ENCODE results near the gene LGR6. TPM values are rescaled to one million over a fixed set of nuclear protein-coding genes. Genes with fewer than 3 reads are reported as not detected.
"Not testable (repeated sequence)": the region's sequence is repeated elsewhere in the genome, so short reads cannot be mapped to it uniquely, and the experiment has no call there.

The LGR6 gene
- total RNA-seq, 2 experiments from 2014 or later, result 0.08 TPM; not detected in 1

- H3K4me3 Mint-ChIP-seq; H3K27ac Mint-ChIP-seq; H3K36me3 Mint-ChIP-seq (ENCODE audit: low read depth); H3K27me3 Mint-ChIP-seq; POLR2A ChIA-PET; H3K9me3 Mint-ChIP-seq; CTCF ChIA-PET; DNase-seq: not testable (repeated sequence)
- H3K4me1 Mint-ChIP-seq, result peaks cover 19% of the 10 kb centered on the region
Measured at GRCh38 chr1:202352583-202353197, 159.1 kb downstream of the LGR6 start.

DNA sequence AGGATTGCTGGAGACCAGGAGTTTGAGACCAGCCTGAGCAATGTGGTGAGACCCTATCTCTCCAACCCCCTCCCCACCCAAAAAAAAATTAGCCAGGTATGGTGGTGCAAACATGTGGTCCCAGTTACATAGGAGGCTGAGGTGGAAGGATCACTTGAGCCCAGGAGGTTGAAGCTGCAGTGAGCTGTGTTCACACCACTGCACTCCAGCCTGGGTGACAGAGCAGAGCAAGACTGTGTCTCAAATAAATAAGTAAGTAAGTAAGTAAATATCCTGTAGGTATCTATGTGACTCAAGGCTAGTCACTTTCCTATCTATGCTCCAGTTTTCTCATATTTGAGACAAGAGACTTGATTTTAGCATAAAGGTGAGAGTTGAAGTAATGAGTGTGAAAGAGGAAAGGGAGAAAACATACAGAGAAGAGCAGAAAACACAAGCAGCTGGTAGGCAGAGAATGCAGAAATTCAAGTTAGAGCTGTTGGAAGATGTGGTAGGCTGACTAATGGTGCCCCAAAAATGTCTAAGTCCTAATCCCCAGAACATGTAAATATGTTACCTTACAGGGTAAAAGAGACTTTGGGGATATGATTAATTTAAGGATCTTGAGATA, 162.4 kb downstream of the LGR6 start:
- H3K9me3 Mint-ChIP-seq, result no peaks in the 10 kb centered on the region
- H3K27me3 Mint-ChIP-seq, result no peaks in the 10 kb centered on the region
- H3K4me1 Mint-ChIP-seq, result peaks cover 2% of the 10 kb centered on the region
- H3K36me3 Mint-ChIP-seq (ENCODE audit: low read depth), result peaks cover 2% of the 10 kb centered on the region
- ChIA-PET POLR2A (no interaction called here), CTCF (no interaction called here)
- no peak overlapping the region for H3K4me3 Mint-ChIP-seq
- no peak overlapping the region for H3K27ac Mint-ChIP-seq
- no peak for DNase-seq

DNA sequence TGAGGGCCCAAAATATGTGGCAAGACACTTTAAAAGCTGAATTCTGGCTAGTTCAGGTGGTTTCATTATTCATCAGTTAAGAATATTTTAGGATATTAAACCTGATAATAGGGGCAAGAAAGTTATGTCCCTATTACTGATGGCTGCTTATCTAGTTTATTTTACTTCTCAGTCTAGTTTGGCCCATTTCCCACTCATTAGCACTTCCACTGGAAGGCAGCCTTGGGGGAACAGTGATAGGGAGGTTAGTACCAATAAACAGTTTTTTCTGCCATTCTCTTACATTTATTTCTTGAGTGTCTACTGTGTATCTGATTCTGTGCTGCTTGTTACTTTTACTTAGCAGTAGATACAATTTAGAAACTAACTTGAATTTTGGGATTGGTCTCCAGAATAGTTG, 163.9 kb downstream of the LGR6 start:
- Mint-ChIP-seq H3K4me3 (no peak overlapping the region), H3K27me3 (no peaks in the 10 kb centered on the region), H3K27ac (no peak overlapping the region), H3K9me3 (no peaks in the 10 kb centered on the region), H3K36me3 (ENCODE audit: low read depth) (peaks cover 2% of the 10 kb centered on the region), H3K4me1 (no peaks in the 10 kb centered on the region)
- ChIA-PET POLR2A (no interaction called here), CTCF (no interaction called here)
- DNase-seq, result no peak

DNA sequence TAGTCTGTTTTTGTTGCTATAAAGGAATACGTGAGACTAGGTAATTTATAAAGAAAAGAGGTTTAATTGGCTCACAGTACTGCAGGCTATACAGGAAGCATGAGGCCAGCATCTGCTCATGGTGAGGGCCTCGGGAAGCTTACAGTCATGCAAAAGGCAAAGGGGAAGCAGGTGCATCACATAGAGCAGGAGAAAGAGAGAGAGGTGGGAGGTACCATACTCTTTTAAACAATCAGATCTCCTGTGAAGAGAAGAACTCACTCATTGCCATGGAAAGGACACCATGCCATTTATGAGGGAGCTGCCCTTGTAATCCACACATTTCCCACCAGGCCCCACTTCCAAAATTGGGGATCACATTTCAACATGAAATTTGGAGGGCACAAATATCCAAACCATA, 167.6 kb downstream of the LGR6 start:
- no peak overlapping the region for H3K4me3 Mint-ChIP-seq
- H3K27ac Mint-ChIP-seq, result no peak overlapping the region
- H3K36me3 Mint-ChIP-seq (ENCODE audit: low read depth), result no peaks in the 10 kb centered on the region
- H3K4me1 Mint-ChIP-seq, result no peaks in the 10 kb centered on the region
- ChIA-PET POLR2A (no interaction called here), CTCF (interaction anchor here (1.2 kb wide), 1 partner anchor 12 kb away, joined by 4 read pairs; no protein-coding TSS in a partner anchor)
- no peaks in the 10 kb centered on the region for H3K27me3 Mint-ChIP-seq
- no peaks in the 10 kb centered on the region for H3K9me3 Mint-ChIP-seq
- DNase-seq, result no peak

DNA sequence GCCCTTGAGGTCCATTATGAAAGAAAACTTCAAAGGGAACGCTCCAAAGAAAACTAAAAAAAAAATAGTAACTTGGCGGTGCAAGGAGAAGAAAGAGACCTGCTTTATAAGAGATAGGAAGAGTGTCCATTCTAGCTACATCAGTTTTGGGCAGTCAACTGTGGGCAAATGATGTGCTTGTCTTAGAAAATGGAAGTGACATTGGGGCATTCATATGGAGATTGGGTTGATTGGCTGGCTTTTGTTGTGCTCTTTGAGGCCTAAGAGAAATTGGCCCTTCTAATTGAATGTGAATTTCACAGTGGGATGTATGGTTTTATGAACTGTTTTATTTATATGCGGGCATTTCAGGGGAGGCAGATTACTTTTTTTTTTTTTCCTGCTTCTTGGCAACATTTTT, 168.1 kb downstream of the LGR6 start:
- no peaks in the 10 kb centered on the region for H3K27me3 Mint-ChIP-seq
- CTCF ChIA-PET, result no interaction called here
- H3K27ac Mint-ChIP-seq, result no peak overlapping the region
- POLR2A ChIA-PET, result no interaction called here
- H3K4me3 Mint-ChIP-seq, result no peak overlapping the region
- H3K4me1 Mint-ChIP-seq, result no peaks in the 10 kb centered on the region
- no peaks in the 10 kb centered on the region for H3K9me3 Mint-ChIP-seq
- DNase-seq, result no peak
- H3K36me3 Mint-ChIP-seq (ENCODE audit: low read depth), result no peaks in the 10 kb centered on the region

DNA sequence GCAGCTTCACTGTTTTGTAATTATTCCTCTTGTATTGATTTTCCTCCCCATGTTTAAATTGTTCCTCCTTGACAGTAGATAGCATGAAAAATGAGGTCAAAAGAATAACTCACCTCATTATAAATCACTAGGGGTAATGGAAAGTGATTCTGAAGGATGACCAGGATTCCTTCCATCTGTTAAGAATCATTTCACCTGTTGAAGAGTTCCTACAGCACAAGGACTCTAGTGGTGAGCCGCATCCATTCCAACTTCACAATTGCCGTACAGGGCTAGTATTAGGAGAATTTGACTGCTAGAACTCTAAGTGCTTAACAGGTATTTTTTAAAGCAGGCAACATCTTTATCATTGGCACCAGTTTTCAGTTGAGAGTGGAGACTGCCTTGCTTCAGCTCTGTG, 168.6 kb downstream of the LGR6 start:
- no peak for DNase-seq
- Mint-ChIP-seq H3K4me3 (no peak overlapping the region), H3K4me1 (no peaks in the 10 kb centered on the region), H3K36me3 (ENCODE audit: low read depth) (no peaks in the 10 kb centered on the region), H3K27ac (no peak overlapping the region), H3K9me3 (no peaks in the 10 kb centered on the region), H3K27me3 (no peaks in the 10 kb centered on the region)
- POLR2A ChIA-PET, result no interaction called here
- CTCF ChIA-PET, result no interaction called here

- no peak overlapping the region for H3K27ac Mint-ChIP-seq
- ChIA-PET CTCF (no interaction called here), POLR2A (no interaction called here)
- no peak for DNase-seq
- no peaks in the 10 kb centered on the region for H3K4me1 Mint-ChIP-seq
- no peaks in the 10 kb centered on the region for H3K36me3 Mint-ChIP-seq (ENCODE audit: low read depth)
- H3K27me3 Mint-ChIP-seq, result no peaks in the 10 kb centered on the region
- no peak overlapping the region for H3K4me3 Mint-ChIP-seq
- H3K9me3 Mint-ChIP-seq, result no peaks in the 10 kb centered on the region
Measured at GRCh38 chr1:202365092-202365815, 171.7 kb downstream of the LGR6 start.

- no peaks in the 10 kb centered on the region for H3K4me1 Mint-ChIP-seq
- no peaks in the 10 kb centered on the region for H3K36me3 Mint-ChIP-seq (ENCODE audit: low read depth)
- H3K4me3 Mint-ChIP-seq, result no peak overlapping the region
- DNase-seq, result no peak
- no peaks in the 10 kb centered on the region for H3K27me3 Mint-ChIP-seq
- ChIA-PET POLR2A (no interaction called here), CTCF (interaction anchor here (0.6 kb wide), 1 partner anchor 212 kb away, joined by 3 read pairs; no protein-coding TSS in a partner anchor)
- no peak overlapping the region for H3K27ac Mint-ChIP-seq
- H3K9me3 Mint-ChIP-seq, result no peaks in the 10 kb centered on the region
Measured at GRCh38 chr1:202367271-202367670, 173.7 kb downstream of the LGR6 start.

Other genes starting within 250 kb of the LGR6 start
- gene LMOD1, start 247.3 kb upstream of the LGR6 start, total RNA-seq, result not detected
- gene TIMM17A, start 238.3 kb upstream of the LGR6 start, total RNA-seq, result 10 to 100 TPM; 42.5 to 44.8 TPM
- gene RNPEP, start 211.2 kb upstream of the LGR6 start, total RNA-seq, result 10 to 100 TPM; 38.5 to 41.1 TPM
- gene ELF3, start 183.2 kb upstream of the LGR6 start, total RNA-seq, result under 1 TPM; 0.30 to 0.38 TPM
- gene GPR37L1, start 70.9 kb upstream of the LGR6 start, total RNA-seq, result not detected
- 10 to 100 TPM; 62.4 to 63.8 TPM for gene ARL8A, start 49.1 kb upstream of the LGR6 start, total RNA-seq
- gene PTPN7, start 33.2 kb upstream of the LGR6 start, total RNA-seq, result 100 to 1,000 TPM; 228 to 231 TPM
- 10 to 100 TPM; 76.1 to 82.8 TPM for gene UBE2T, start 148.1 kb downstream of the LGR6 start, total RNA-seq
- 10 to 100 TPM; 16.7 to 20.0 TPM for gene PPP1R12B, start 154.9 kb downstream of the LGR6 start, total RNA-seq

All from activated CD4-positive, alpha-beta memory T cell treated with anti-CD3 and anti-CD28 coated beads, Interleukin-2, amount 10 ng/mL, durations not matched to agents 7 days and 5 days (primary cell).